PC-3 (cell line): ENCODE data around the gene SETD1B. TPM values are rescaled to one million over a fixed set of nuclear protein-coding genes. Genes with fewer than 3 reads are reported as not detected.

Experiments used
- ATAC-seq: fragments of 200-7000 bp; cut with Tn5 transposase; 2 replicates; pipeline ENCODE4 v1.9.1; 2020; ENCODE audit warnings: mild to moderate bottlenecking, moderate library complexity
- BruUV-seq: library from RNA; stranded (reverse); fragments of 400-500 nt; replicated peaks from 2 replicates; lab custom pipeline; 2021; lab: Mats Ljungman, UMichigan
- CTCF ChIA-PET: fragments of 300-600 bp; sonication (Branson Sonifier 250); formaldehyde crosslinking; loops from one replicate; lab custom pipeline; 2022; ENCODE audit warnings: antibody characterized with exemption; lab: Charles Lee
- POLR2A ChIA-PET: fragments of 300-600 bp; sonication (Branson Sonifier 250); formaldehyde crosslinking; loops from one replicate; lab custom pipeline; 2022; ENCODE audit warnings: antibody characterized with exemption; ENCODE audit not compliant: unreplicated experiment; lab: Charles Lee
- DNase-seq: peaks from one replicate; pipeline ENCODE4 v3.0.0-alpha.2; 2015
- H2AFZ ChIP-seq: fragments of 300-600 bp; sonication (generic); 2 replicates; pipeline ENCODE4 v1.6.0; 2016; ENCODE audit warnings: antibody characterized with exemption, low read length
- H3F3A ChIP-seq: fragments of 300-600 bp; sonication (generic); one replicate; pipeline ENCODE4 v1.6.0; 2017; ENCODE audit warnings: antibody characterized with exemption, low read length, control low read depth, mild to moderate bottlenecking; ENCODE audit not compliant: unreplicated experiment
- H3K27ac ChIP-seq: fragments of 300-600 bp; sonication (generic); 2 replicates; pipeline ENCODE4 v1.5.1; 2016; ENCODE audit warnings: mild to moderate bottlenecking, low read length
- H3K27me3 ChIP-seq: fragments of 300-600 bp; sonication (generic); 2 replicates; pipeline ENCODE4 v1.6.1; 2016; ENCODE audit warnings: low read length, mixed read lengths
- H3K36me3 ChIP-seq: fragments of 300-600 bp; sonication (generic); 2 replicates; pipeline ENCODE4 v1.6.1; 2016; ENCODE audit warnings: low read depth, mixed run types, low read length, mixed read lengths
- H3K4me1 ChIP-seq: fragments of 300-600 bp; sonication (generic); 2 replicates; pipeline ENCODE4 v1.5.1; 2016; ENCODE audit warnings: low read length; ENCODE audit not compliant: insufficient read depth
- H3K4me2 ChIP-seq: fragments of 300-600 bp; sonication (generic); 2 replicates; pipeline ENCODE4 v1.6.0; 2016; ENCODE audit warnings: low read length
- H3K4me3 ChIP-seq: fragments of 300-600 bp; sonication (generic); 2 replicates; pipeline ENCODE4 v1.5.1; 2016; ENCODE audit warnings: mild to moderate bottlenecking, low read length, mixed read lengths
- H3K79me2 ChIP-seq: fragments of 300-600 bp; sonication (generic); 2 replicates; pipeline ENCODE4 v1.6.1; 2017; ENCODE audit warnings: low read length, mixed read lengths
- H3K9ac ChIP-seq: fragments of 300-600 bp; sonication (generic); 2 replicates; pipeline ENCODE4 v1.6.0; 2016; ENCODE audit warnings: mild to moderate bottlenecking, low read length
- H3K9me2 ChIP-seq: fragments of 300-600 bp; sonication (generic); replicated peaks from 2 replicates; pipeline ENCODE4 v1.6.1; 2016; ENCODE audit warnings: mixed run types, low read length, mixed read lengths
- H3K9me3 ChIP-seq: fragments of 300-600 bp; sonication (generic); 2 replicates; pipeline ENCODE4 v1.6.1; 2016; ENCODE audit warnings: low read length, mixed read lengths
- H4K20me1 ChIP-seq: fragments of 300-600 bp; sonication (generic); 2 replicates; pipeline ENCODE4 v1.6.1; 2016; ENCODE audit warnings: low read length, mixed read lengths
- EZH2 ChIP-seq: fragments of 300-600 bp; sonication (generic); IDR thresholded peaks from one replicate; pipeline ENCODE4 v1.6.1; 2017; ENCODE audit warnings: antibody characterized with exemption, mild to moderate bottlenecking, low read length; ENCODE audit not compliant: unreplicated experiment
- EZH2phosphoT487 ChIP-seq: fragments of 300-600 bp; sonication (generic); IDR thresholded peaks from 2 replicates; pipeline ENCODE4 v1.6.1; 2018; ENCODE audit warnings: mild to moderate bottlenecking, antibody characterized with exemption, low read length, borderline replicate concordance
- intact Hi-C: fragments of 100-400 bp; cut with micrococcal nuclease; formaldehyde crosslinking; loops from 2 replicates; pipeline ENCODE4 v1.9.0; 2023
- total RNA-seq: library from RNA; depleted of rRNA; stranded (reverse); fragments of >200 nt; gene quantifications from 2 replicates; pipeline ENCODE4 v1.2.3, GENCODE V29; 2014
- TF ChIP-seq, protein P1 (sequence below): fragments of 300-600 bp; sonication (generic); conservative IDR thresholded peaks from 2 replicates; pipeline ENCODE4 v1.5.1; 2017; ENCODE audit warnings: antibody characterized with exemption, low read depth, mild to moderate bottlenecking, low read length

SETD1B gene
- total RNA-seq, 1 experiment from 2014 or later: 7.5 TPM

DNA sequence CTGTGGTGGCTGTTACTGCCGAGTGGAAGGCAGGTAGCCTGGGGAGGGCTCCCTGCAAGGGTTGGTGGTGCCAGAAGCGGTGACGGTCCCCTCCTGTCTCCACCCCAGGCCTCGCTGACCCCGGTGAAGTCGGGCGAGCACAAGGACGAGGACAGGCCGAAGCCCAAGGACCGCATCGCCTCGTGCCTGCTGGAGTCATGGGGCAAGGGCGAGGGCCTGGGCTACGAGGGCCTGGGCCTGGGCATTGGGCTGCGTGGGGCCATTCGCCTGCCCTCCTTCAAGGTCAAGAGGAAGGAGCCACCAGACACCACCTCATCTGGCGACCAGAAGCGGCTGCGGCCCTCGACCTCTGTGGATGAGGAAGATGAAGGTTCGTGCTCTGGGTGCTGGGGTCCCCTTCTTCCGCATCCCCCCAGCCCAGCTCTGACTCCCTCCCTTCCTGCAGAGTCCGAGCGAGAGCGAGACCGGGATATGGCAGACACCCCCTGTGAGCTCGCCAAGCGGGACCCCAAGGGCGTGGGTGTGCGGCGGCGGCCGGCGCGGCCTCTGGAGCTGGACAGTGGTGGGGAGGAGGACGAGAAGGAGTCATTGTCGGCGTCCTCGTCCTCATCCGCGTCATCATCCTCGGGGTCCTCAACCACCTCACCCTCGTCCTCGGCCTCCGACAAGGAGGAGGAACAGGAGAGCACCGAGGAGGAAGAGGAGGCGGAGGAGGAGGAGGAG lies 13.3 kb downstream of the SETD1B start:
- no peaks in the 10 kb centered on the region for H3K9me2 ChIP-seq
- H3K9me3 ChIP-seq: no peaks in the 10 kb centered on the region
- no peak for ATAC-seq
- no peak overlapping the region for H3K9ac ChIP-seq
- TF ChIP-seq, protein P1, sequence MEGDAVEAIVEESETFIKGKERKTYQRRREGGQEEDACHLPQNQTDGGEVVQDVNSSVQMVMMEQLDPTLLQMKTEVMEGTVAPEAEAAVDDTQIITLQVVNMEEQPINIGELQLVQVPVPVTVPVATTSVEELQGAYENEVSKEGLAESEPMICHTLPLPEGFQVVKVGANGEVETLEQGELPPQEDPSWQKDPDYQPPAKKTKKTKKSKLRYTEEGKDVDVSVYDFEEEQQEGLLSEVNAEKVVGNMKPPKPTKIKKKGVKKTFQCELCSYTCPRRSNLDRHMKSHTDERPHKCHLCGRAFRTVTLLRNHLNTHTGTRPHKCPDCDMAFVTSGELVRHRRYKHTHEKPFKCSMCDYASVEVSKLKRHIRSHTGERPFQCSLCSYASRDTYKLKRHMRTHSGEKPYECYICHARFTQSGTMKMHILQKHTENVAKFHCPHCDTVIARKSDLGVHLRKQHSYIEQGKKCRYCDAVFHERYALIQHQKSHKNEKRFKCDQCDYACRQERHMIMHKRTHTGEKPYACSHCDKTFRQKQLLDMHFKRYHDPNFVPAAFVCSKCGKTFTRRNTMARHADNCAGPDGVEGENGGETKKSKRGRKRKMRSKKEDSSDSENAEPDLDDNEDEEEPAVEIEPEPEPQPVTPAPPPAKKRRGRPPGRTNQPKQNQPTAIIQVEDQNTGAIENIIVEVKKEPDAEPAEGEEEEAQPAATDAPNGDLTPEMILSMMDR: no peak
- TF ChIP-seq EZH2phosphoT487 (no peak), EZH2 (no peak)
- no peak overlapping the region for H3K4me2 ChIP-seq
- no peaks in the 10 kb centered on the region for H3K27me3 ChIP-seq
- DNase-seq: no peak
- peaks cover 30% of the 10 kb centered on the region for H3K79me2 ChIP-seq
- BruUV-seq: TSS peak; percentile 18
- H3F3A ChIP-seq: no peaks in the 10 kb centered on the region
- H4K20me1 ChIP-seq: peaks cover 12% of the 10 kb centered on the region
- peaks cover 60% of the 10 kb centered on the region for H3K36me3 ChIP-seq
- ChIA-PET CTCF (no interaction called here), POLR2A (no interaction called here)
- no peak overlapping the region for H2AFZ ChIP-seq
- intact Hi-C loops: no loop called here
- H3K4me1 ChIP-seq: peaks cover 13% of the 10 kb centered on the region
- H3K27ac ChIP-seq: no peak overlapping the region
- H3K4me3 ChIP-seq: no peak overlapping the region

DNA sequence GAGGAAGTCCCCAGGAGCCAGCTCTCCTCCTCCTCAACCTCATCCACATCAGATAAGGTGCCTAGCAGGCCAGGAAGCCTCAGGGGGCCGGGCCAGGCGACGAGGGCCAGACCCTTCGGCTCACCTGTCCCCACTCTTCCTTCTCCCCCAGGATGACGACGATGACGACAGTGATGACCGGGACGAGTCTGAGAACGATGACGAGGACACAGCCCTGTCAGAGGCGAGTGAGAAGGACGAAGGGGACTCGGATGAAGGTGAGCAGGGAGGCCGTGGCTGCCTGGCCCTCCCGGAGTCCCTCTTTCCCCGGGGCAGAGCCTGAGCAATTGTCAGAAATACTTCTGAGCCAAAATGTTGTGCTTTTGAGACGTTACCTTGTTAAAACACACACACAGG lies 13.8 kb downstream of the SETD1B start:
- Histone ChIP-seq H3K36me3 (peaks cover 65% of the 10 kb centered on the region), H3K9ac (no peak overlapping the region), H2AFZ (no peak overlapping the region), H3K4me1 (peaks cover 12% of the 10 kb centered on the region), H3K9me3 (no peaks in the 10 kb centered on the region), H3K79me2 (peaks cover 24% of the 10 kb centered on the region), H3K4me2 (no peak overlapping the region), H3K9me2 (no peaks in the 10 kb centered on the region), H3K4me3 (no peak overlapping the region), H3K27me3 (no peaks in the 10 kb centered on the region), H3F3A (no peaks in the 10 kb centered on the region), H4K20me1 (peaks cover 12% of the 10 kb centered on the region), H3K27ac (no peak overlapping the region)
- ChIA-PET POLR2A (no interaction called here), CTCF (no interaction called here)
- DNase-seq: no peak
- intact Hi-C loops: no loop called here
- no peak for ATAC-seq
- BruUV-seq: no TSS peak
- TF ChIP-seq EZH2: no peak
- TF ChIP-seq, protein P1: no peak

- ATAC-seq: no peak
- peaks cover 9% of the 10 kb centered on the region; the same call in 1 of the 2 replicates for H3K79me2 ChIP-seq
- no peak overlapping the region for H3K4me2 ChIP-seq
- no peaks in the 10 kb centered on the region for H3K4me1 ChIP-seq
- no peak overlapping the region for H2AFZ ChIP-seq
- BruUV-seq: no TSS peak
- ChIA-PET CTCF (no interaction called here), POLR2A (no interaction called here)
- no peak overlapping the region for H3K27ac ChIP-seq
- H3K9ac ChIP-seq: no peak overlapping the region
- no peak overlapping the region for H3K4me3 ChIP-seq
- H3F3A ChIP-seq: no peaks in the 10 kb centered on the region
- H3K9me3 ChIP-seq: no peaks in the 10 kb centered on the region
- peaks cover 65% of the 10 kb centered on the region for H3K36me3 ChIP-seq
- no peaks in the 10 kb centered on the region for H4K20me1 ChIP-seq
- DNase-seq: no peak
- TF ChIP-seq EZH2 (no peak), EZH2phosphoT487 (no peak)
- TF ChIP-seq, protein P1: no peak
- H3K27me3 ChIP-seq: no peaks in the 10 kb centered on the region
- no peaks in the 10 kb centered on the region for H3K9me2 ChIP-seq
- intact Hi-C loops: no loop called here
Observed at GRCh38 chr12:121819212-121819949, 15.6 kb downstream of the SETD1B start.
